Body of pancreas (tissue), 4 donors: Measurements from ENCODE around the gene CACNA1C.

Source experiments
- CTCF ChIP-seq, 7 experiments: fragments of 450-650 bp in 4 of 7; fragments of 200-600 bp in 3 of 7; sonication (generic) in 3 of 7; IDR thresholded peaks; one replicate each; pipeline ENCODE4 v1.5.1; 2016 to 2019; ENCODE audit warnings: antibody characterized with exemption in 7 of 7
- POLR2A ChIP-seq, 3 donors: fragments of 450-650 bp; IDR thresholded peaks; one replicate each; pipeline ENCODE4 v1.6.1; 2016; ENCODE audit warnings: antibody characterized with exemption in 3 of 3, mild to moderate bottlenecking in 2 of 3

- TF ChIP-seq CTCF (IDR thresholded peaks at IDR 0.05) = no peak
- TF ChIP-seq POLR2A (IDR thresholded peaks at IDR 0.05) = no peak
These were observed 904 bp downstream of the CACNA1C start for GRCh38 chr12:2053691-2054090.
